ENCODE data around the gene LSP1. TPM values are rescaled to one million over a fixed set of nuclear protein-coding genes. Genes with fewer than 3 reads are reported as not detected.

The LSP1 gene
- total RNA-seq, 1 donor from 2014 or later = not detected

DNA sequence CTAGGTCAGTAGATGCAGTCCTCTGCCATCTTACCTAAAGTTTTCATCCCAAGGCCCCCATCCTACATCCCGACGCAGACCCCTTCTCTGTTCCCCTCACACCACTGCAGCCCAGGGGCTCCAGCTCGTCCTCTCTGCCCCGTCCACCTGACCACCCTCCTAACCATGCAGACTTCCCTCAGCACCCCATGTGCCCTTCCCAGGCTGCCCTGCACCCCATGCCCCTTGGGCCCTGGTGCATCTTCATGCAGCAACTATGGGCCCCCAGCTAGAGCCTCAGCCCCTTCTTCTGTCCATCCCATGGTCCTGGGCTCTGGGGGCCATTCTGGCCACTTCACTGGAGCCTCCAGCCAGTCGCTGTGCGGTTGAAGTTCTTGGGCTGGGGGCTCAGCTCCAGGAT, 35.9 kb downstream of the LSP1 start:
- no peak for DNase-seq (ENCODE audit: low read depth)

- no peak for DNase-seq (ENCODE audit: low read depth)
Measured at GRCh38 chr11:1889224-1889930, 36.5 kb downstream of the LSP1 start.

GRCh38 chr11:1889941-1890855, 37.3 kb downstream of the LSP1 start:
- no peak for DNase-seq (ENCODE audit: low read depth)

DNA sequence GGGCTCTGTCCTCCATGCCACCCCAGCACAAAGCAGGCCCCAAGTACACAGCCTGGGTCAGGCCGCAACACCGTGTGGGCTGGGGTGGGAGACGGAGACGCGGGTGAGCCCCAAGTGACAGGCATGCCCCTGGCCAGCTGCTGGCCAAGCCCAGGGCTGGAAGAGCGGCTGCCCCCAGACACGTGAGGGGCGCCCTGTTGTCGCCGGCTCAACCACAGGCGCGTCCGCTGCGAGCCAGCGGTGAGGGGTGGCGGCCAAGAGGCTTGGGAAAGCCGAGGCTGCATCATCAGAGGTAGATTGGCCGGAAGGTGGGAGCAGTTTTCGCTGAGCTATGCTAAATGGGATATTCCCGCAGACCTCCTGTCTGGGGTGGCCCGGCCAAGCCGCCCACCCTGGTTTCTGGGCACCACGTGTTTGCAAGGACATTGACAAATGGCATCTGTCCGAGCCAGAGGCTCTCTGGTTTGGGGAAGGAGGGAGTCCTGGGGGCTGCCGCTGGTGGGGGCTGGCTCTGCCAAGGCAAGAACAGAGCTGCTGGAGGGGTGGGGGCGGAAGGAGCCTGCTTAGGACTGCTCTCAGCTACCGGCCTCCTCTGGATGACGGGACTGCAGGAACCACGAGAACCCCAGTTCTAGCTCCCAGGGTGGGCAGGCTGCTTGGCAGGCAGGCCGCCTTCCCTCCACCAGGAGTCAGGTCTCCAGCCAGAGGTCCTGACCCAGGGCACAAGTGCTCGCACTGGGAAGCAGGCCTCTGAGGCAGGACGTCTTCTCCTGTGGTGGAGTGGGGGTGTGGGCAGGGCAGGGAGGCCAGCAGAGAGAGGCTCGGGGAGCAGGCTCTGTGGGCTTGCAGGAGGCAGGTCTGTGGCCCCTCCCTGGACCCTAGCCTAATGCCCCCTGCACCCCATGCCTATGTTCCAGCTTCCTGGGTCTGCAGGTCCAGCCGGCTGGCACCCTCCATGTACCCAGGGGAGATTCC, 38.3 kb downstream of the LSP1 start:
- no peak for DNase-seq (ENCODE audit: low read depth)

- no peak for DNase-seq (ENCODE audit: low read depth)
Measured at GRCh38 chr11:1891831-1892115, 38.9 kb downstream of the LSP1 start, which contains the start of gene PRR33. Gene PRR33 (minus strand): TSS chr11:1891895. CDS start chr11:1890584, 1,311 bp downstream.

GRCh38 chr11:1892116-1892515, 39.2 kb downstream of the LSP1 start:
- no peak for DNase-seq (ENCODE audit: low read depth)

DNA sequence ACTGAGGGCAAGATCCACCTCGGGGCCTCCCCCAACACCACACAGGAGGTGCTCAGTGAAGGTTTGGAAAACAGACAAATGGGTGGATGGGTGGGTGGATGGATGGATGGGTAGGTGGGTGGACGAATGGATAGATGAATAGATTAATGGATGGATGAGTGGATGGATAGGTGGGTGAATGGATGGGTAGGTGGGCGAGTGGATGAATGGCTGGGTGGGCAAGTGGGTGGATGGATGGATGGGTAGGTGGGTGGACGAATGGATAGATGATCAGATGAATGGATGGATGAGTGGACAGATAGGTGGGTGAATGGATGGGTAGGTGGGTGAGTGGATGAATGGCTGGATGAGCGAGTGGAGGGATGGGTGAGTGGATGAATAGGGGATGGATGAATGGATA, 39.7 kb downstream of the LSP1 start:
- DNase-seq (ENCODE audit: low read depth) = no peak

DNA sequence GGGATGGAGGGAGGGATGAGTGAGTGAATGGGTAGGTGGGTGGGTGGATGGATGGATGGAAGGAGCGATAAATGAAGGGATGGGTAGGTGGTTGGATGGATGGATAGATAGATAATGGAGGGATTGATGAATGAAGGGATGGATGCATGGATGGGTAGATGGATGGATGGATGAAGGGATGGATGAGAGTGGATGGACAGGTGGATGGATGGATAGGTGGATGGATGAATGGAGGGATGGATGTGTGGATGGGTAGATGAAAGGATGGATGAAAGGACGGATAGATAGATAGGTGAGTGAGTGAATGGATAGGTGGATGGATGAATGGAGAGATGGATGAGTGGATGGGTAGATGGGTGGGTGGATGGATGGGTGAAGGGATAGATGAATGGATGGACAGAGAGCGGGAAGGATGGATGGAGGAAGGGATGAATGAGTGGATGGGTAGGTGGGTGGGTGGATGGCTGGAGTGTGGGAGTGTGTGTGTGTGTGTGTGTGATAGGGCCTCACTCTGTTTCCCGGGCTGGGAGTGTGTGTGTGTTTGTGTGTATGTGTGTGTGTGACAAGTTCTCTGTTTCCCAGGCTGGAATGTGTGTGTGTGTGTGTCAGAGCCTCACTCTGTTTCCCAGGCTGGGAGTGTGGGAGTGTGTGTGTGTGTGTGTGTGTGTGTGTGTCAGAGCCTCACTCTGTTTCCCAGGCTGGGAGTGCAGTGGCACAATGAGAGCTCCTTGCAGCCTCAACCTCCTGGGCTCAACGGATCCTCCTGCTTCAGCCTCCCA, 40.9 kb downstream of the LSP1 start:
- no peak for DNase-seq (ENCODE audit: low read depth)

DNA sequence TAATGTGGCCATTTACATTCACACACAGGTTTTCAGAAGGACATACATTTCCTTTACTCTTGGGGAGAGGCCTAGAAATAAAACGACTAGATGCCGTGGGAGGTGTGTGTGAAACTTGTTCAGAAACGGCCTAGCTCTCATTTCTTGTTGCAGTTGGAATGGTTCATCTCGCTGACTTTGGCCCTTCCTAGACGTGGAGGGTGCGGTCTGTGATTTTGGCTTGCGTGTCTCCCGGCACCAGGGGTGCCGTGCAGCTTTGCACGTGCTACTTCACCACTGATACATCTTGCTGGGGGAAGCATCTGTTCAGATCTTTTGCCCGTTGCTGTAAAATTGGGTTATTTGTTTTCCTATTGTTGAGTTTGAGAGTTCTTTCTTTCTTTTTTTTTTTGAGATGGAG, 41.9 kb downstream of the LSP1 start:
- no peak for DNase-seq (ENCODE audit: low read depth)

DNA sequence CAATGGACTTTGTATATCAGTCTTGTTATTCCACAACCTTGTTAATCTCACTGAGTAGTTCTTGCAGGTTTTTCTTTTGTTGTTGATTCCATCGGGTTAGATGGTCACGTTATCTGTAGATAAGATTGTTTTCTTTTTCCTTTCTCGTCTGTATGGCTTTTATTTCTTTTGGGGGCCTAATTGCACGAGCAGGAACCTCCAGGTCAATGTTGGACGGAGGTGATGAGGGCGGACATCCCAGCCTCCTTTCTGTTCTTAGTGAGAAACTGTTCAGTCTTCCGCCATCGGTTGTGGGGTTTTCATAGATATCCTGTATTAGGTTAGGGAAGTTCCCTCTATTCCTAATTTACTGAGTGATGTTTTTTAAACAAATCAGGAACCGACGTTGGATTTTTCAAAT, 43.6 kb downstream of the LSP1 start:
- no peak for DNase-seq (ENCODE audit: low read depth)

DNA sequence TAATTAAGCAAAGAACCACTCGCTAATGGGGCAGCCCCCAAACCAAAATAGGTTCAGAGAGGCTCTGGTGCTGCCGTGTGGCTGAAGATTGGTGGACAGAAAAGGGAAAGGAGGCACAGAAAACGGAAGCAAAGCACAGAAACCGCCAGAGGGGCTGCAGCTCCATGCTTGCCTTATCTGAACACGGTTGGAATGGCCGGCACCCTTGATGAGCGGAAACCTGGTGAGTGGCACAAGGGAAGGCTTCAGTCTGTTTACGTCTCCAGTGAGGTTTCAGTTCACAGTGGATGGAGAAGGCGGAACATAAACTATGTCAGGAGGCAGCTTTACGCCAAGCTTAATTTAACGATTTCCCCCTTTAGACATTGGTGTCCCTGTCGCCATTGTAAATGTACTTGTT, 44.0 kb downstream of the LSP1 start:
- DNase-seq (ENCODE audit: low read depth) = no peak

DNA sequence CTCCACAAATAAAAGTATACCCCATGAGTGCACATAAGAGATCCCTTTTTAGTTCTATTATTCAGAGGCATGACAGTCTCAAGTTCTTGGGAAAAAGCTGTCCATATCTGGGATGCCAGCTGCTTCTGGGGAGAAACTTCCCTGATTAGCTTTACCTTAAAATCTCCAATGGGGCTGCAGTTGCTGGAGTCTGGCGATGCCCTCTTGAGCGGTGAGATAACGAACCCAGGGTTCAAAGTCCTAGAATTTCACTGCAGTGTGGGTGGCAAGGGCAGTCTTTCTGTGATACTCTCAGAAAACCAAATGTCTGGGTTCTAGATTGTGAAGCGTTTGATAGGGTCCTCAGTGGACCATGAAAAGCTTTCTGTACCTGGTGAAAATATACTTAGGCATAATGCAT, 46.2 kb downstream of the LSP1 start:
- DNase-seq (ENCODE audit: low read depth) = no peak

DNA sequence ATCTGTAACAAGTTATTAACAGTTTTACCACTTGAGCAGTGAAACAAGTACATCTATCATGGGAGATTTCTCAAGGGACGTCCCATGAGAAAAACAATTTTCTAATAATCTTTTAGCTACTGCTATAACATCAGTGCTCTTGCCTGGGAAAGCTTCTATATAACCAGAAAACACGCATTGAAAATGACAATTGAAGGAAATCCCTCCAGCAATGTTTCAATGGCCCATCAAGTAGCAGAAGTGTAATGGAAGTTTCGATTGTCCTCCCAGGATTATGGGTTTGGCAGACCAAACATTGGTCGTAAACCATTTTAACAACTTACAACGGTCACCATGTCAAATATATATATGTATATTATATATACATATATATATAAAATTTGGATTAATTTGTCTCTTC, 46.8 kb downstream of the LSP1 start:
- DNase-seq (ENCODE audit: low read depth) = no peak

DNA sequence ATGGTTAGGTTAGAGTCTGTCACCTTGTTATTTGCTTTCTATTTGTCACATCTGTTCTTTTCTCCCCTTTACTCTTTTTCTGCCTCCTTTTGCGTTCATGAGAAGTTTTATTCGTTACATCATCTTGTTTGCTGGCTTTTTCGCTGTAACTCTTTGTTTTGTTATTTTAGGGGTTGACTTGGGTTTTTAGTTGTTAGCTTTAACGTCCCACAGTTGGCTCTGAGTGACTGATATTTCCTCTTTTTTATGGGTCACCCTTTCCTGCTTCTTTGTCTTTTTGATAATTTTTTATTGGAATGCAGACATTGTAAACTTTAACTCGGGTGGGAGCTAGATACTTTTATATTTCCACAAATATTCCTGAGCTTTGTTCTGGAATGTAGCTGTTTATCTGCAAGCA, 53.3 kb downstream of the LSP1 start:
- no peak for DNase-seq (ENCODE audit: low read depth)

- no peak for DNase-seq (ENCODE audit: low read depth)
Measured at GRCh38 chr11:1906611-1907423, 53.9 kb downstream of the LSP1 start.

GRCh38 chr11:1908618-1909017, 55.7 kb downstream of the LSP1 start:
- DNase-seq (ENCODE audit: low read depth) = no peak

GRCh38 chr11:1909524-1909923, 56.6 kb downstream of the LSP1 start:
- DNase-seq (ENCODE audit: low read depth) = no peak

GRCh38 chr11:1912289-1912878, 59.5 kb downstream of the LSP1 start:
- DNase-seq (ENCODE audit: low read depth) = no peak

DNA sequence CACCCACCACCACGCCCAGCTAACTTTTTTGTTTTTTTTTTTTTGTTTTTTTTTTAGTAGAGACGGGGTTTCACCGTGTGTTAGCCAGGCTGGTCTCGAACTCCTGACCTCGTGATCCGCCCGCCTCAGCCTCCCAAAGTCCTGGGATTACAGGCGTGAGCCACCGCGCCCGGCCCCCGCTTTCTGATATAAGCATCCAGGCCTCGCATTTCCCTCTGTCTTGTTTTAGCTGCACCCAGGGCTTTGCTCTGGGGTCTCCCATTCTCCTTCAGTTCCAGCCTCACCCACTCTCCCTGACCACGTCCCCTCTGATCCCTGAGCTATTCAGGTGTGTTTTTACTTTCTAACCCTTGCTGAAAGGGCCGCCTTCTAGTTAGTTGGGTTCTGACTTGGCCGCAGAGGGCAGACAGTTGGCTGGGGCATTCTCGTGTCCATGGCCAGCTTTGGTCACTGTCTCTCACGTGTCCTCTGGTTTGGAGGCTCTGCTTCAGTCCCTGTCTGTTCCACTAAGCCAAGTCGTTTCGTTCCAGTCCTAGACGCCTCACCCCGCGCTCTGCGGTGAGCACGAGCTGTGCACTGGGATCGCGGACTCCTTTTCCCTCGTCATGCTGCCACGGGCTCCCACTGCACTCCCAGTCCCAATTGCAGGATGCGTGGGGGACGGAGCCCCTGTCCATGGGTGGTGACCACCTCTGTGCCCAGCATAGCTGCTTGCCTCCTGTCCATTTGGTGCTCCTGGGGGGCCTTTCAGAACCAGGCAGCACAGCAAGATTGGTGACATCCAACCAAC, 60.6 kb downstream of the LSP1 start:
- no peak for DNase-seq (ENCODE audit: low read depth)
